SU-DHL-6 (cell line): ENCODE data around the gene CCNJ.

ENCODE experiments used
- H2AFZ ChIP-seq: fragments of 200-600 bp; sonication (generic); 2 replicates; pipeline ENCODE4 v1.6.1; 2014; ENCODE audit warnings: low read depth, mild to moderate bottlenecking, moderate library complexity, mixed read lengths, antibody characterized with exemption, low read length; ENCODE audit not compliant: severe bottlenecking
- H3F3A ChIP-seq: fragments of 200-600 bp; shearing (Covaris generic); 2 replicates; pipeline ENCODE4 v1.6.0; 2016; ENCODE audit warnings: antibody characterized with exemption, mild to moderate bottlenecking; ENCODE audit not compliant: insufficient read depth
- H3K27ac ChIP-seq: fragments of 200-600 bp; sonication (generic); 2 replicates; pipeline ENCODE4 v1.5.1; 2016; ENCODE audit warnings: low read depth, mild to moderate bottlenecking, low read length, moderate library complexity, mixed read lengths
- H3K27me3 ChIP-seq: fragments of 200-600 bp; sonication (generic), shearing (Covaris generic); 2 replicates; pipeline ENCODE4 v1.6.0; 2014; ENCODE audit warnings: mild to moderate bottlenecking, low read length
- H3K36me3 ChIP-seq: fragments of 200-600 bp; sonication (generic); 2 replicates; pipeline ENCODE4 v1.6.1; 2014; ENCODE audit warnings: mild to moderate bottlenecking, low read length, mixed read lengths
- H3K4me2 ChIP-seq: fragments of 300-600, 200-600 bp; shearing (Covaris generic), sonication (generic); 2 replicates; pipeline ENCODE4 v1.6.0; 2014; ENCODE audit warnings: low read length, low read depth, mild to moderate bottlenecking; ENCODE audit not compliant: poor library complexity, severe bottlenecking
- H3K4me3 ChIP-seq: fragments of 200-600 bp; sonication (generic); 2 replicates; pipeline ENCODE4 v1.5.1; 2014; ENCODE audit warnings: antibody characterized with exemption, low read length, mild to moderate bottlenecking, mixed read lengths; ENCODE audit not compliant: insufficient read depth, poor library complexity, severe bottlenecking
- H3K79me2 ChIP-seq: fragments of 200-600 bp; sonication (generic); 2 replicates; pipeline ENCODE4 v1.6.1; 2014; ENCODE audit warnings: mild to moderate bottlenecking, low read length, moderate library complexity; ENCODE audit not compliant: insufficient read depth
- H3K9ac ChIP-seq: fragments of 200-600 bp; sonication (generic); 2 replicates; pipeline ENCODE4 v1.7.0; 2014; ENCODE audit warnings: mild to moderate bottlenecking, low read length
- H3K9me2 ChIP-seq: fragments of 200-600 bp; sonication (generic); replicated peaks from 2 replicates; pipeline ENCODE4 v1.6.1; 2014; ENCODE audit warnings: low read length; ENCODE audit not compliant: insufficient read depth
- H3K9me3 ChIP-seq: fragments of 200-600 bp; sonication (generic); 2 replicates; pipeline ENCODE4 v1.6.1; 2014; ENCODE audit warnings: low read length, mixed read lengths; ENCODE audit not compliant: insufficient read depth
- H4K20me1 ChIP-seq: fragments of 200-600 bp; sonication (generic); 2 replicates; pipeline ENCODE4 v1.6.1; 2014; ENCODE audit warnings: low read depth, mild to moderate bottlenecking, antibody characterized with exemption, low read length, moderate library complexity, mixed read lengths
- EZH2phosphoT487 ChIP-seq: fragments of 200-600 bp; sonication (generic), shearing (Covaris generic); conservative IDR thresholded peaks from 2 replicates; pipeline ENCODE4 v1.6.1; 2018; ENCODE audit warnings: mild to moderate bottlenecking, antibody characterized with exemption, low read length, moderate library complexity, mixed read lengths
- TF ChIP-seq, protein P1 (sequence below): fragments of 200-600 bp; sonication (generic); IDR thresholded peaks from one replicate; pipeline ENCODE4 v1.5.1; 2017; ENCODE audit warnings: antibody characterized with exemption, mild to moderate bottlenecking, low read length, moderate library complexity; ENCODE audit not compliant: insufficient read depth, poor library complexity, severe bottlenecking

CCNJ gene

DNA sequence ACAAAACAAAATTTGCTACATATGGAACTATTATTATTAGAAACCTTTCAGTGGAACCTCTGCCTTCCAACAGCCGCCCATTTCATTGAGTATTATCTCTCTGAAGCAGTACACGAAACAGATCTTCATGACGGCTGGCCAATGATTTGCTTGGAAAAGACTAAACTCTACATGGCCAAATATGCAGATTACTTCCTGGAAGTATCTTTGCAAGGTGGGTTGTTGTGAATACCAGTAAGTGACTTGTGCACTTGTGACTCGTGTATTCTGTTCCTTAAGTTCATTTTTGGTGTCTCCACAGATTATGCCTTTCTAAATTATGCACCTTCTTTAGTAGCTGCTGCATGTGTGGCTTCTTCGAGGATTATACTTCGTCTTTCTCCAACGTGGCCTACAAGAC, 13.4 kb downstream of the CCNJ start:
- no peaks in the 10 kb centered on the region for H4K20me1 ChIP-seq
- H3K9me3 ChIP-seq, result no peaks in the 10 kb centered on the region
- peaks cover 23% of the 10 kb centered on the region; the same call in 1 of the 2 replicates for H3K36me3 ChIP-seq
- no peak overlapping the region for H3K27ac ChIP-seq
- H3K79me2 ChIP-seq, result peaks cover 24% of the 10 kb centered on the region
- H3K9ac ChIP-seq, result no peak overlapping the region
- no peak overlapping the region for H3K4me2 ChIP-seq
- H3F3A ChIP-seq, result no peaks in the 10 kb centered on the region
- H2AFZ ChIP-seq, result no peak overlapping the region
- no peak overlapping the region for H3K4me3 ChIP-seq
- H3K9me2 ChIP-seq, result no peaks in the 10 kb centered on the region
- TF ChIP-seq, protein P1, sequence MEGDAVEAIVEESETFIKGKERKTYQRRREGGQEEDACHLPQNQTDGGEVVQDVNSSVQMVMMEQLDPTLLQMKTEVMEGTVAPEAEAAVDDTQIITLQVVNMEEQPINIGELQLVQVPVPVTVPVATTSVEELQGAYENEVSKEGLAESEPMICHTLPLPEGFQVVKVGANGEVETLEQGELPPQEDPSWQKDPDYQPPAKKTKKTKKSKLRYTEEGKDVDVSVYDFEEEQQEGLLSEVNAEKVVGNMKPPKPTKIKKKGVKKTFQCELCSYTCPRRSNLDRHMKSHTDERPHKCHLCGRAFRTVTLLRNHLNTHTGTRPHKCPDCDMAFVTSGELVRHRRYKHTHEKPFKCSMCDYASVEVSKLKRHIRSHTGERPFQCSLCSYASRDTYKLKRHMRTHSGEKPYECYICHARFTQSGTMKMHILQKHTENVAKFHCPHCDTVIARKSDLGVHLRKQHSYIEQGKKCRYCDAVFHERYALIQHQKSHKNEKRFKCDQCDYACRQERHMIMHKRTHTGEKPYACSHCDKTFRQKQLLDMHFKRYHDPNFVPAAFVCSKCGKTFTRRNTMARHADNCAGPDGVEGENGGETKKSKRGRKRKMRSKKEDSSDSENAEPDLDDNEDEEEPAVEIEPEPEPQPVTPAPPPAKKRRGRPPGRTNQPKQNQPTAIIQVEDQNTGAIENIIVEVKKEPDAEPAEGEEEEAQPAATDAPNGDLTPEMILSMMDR, result no peak
- TF ChIP-seq EZH2phosphoT487, result no peak
- H3K27me3 ChIP-seq, result no peaks in the 10 kb centered on the region

DNA sequence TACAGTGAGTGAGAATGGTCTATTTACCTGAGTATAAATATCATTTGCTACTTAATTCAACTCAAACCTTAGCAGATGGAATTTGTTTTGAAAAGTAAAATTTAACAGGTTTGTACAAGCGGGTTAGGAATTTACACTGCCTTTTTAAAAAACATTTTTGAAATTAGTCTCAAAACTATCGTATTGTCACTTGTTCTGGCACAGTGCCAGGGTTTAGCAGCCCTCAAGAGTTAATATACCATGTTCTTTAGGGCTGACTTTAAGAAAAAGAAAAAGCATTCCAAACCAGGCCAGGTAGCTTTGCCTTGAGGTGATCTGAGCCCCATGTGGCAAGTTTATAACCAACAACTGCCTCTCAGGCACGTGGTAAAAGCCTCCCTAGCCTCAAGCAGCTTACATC, 17.8 kb downstream of the CCNJ start:
- Histone ChIP-seq H3F3A (no peaks in the 10 kb centered on the region), H3K9me3 (no peaks in the 10 kb centered on the region), H3K27me3 (no peaks in the 10 kb centered on the region), H2AFZ (no peak overlapping the region), H3K36me3 (peaks cover 23% of the 10 kb centered on the region; the same call in 1 of the 2 replicates), H3K4me2 (no peak overlapping the region), H3K27ac (no peak overlapping the region), H3K9ac (no peak overlapping the region), H4K20me1 (no peaks in the 10 kb centered on the region), H3K79me2 (no peaks in the 10 kb centered on the region), H3K9me2 (no peaks in the 10 kb centered on the region), H3K4me3 (no peak overlapping the region)
- TF ChIP-seq, protein P1, result no peak
- no peak for TF ChIP-seq EZH2phosphoT487

DNA sequence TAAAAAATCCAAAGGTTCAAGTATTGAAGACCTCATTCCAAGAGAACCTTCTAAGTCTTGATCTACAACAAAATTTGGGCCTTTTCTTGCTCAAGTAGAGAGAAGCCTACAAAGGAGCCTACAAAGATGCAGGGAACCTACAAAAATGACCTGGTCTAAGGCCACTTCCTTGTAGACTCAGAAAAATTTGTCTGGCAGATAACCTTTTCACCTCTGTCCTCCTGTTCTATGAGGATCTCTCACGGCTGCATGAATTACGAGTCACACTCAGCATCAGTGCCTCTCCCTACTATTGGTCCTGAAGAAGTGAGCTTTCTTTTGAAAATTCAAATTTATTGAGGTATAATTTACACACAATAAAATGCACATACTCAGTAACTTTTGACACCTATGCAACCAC, 29.3 kb downstream of the CCNJ start:
- Histone ChIP-seq H3K27me3 (no peaks in the 10 kb centered on the region), H3K4me2 (no peak overlapping the region), H4K20me1 (no peaks in the 10 kb centered on the region), H3K9me3 (no peaks in the 10 kb centered on the region), H3K79me2 (no peaks in the 10 kb centered on the region), H3K27ac (no peak overlapping the region), H2AFZ (no peak overlapping the region), H3K9ac (no peak overlapping the region), H3K4me3 (no peak overlapping the region), H3K36me3 (no peaks in the 10 kb centered on the region), H3F3A (no peaks in the 10 kb centered on the region), H3K9me2 (no peaks in the 10 kb centered on the region)
- no peak for TF ChIP-seq EZH2phosphoT487
- TF ChIP-seq, protein P1, result no peak
